ENCODE results near the gene SOX5.

DNA sequence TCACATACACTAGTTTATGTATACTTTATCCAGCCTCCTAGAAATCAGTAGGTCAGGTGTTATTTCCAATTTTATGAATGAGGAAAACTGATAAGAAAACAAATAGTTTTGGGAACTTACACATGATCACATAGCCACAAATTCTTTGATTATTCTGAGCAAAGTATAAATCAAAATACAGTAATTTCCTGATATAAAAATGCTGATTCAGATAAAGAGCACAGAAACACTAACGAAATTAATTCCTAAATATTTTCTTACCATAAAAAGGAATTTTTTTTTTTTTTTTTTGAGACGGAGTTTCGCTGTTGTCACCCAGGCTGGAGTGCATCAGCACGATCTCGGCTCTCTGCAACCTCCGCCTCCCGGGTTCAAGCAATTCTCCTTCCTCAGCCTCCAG, 275.4 kb downstream of the SOX5 start:
- TF ChIP-seq POLR2A (IDR thresholded peaks at IDR 0.05) (no peak), POLR2AphosphoS5 (IDR thresholded peaks at IDR 0.05) (no peak)
- TF ChIP-seq, protein P1, sequence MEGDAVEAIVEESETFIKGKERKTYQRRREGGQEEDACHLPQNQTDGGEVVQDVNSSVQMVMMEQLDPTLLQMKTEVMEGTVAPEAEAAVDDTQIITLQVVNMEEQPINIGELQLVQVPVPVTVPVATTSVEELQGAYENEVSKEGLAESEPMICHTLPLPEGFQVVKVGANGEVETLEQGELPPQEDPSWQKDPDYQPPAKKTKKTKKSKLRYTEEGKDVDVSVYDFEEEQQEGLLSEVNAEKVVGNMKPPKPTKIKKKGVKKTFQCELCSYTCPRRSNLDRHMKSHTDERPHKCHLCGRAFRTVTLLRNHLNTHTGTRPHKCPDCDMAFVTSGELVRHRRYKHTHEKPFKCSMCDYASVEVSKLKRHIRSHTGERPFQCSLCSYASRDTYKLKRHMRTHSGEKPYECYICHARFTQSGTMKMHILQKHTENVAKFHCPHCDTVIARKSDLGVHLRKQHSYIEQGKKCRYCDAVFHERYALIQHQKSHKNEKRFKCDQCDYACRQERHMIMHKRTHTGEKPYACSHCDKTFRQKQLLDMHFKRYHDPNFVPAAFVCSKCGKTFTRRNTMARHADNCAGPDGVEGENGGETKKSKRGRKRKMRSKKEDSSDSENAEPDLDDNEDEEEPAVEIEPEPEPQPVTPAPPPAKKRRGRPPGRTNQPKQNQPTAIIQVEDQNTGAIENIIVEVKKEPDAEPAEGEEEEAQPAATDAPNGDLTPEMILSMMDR (IDR thresholded peaks at IDR 0.05): no peak

Measured in breast epithelium (tissue), 3 donors.